GM23338 (cell line): ENCODE data around the gene UBE2F. TPM values are rescaled to one million over a fixed set of nuclear protein-coding genes. Genes with fewer than 3 reads are reported as not detected.

Experiments
- ATAC-seq: fragments of 200-7000 bp; cut with Tn5 transposase; 3 replicates; pipeline ENCODE4 v1.9.1; 2020
- DNase-seq: peaks from one replicate; pipeline ENCODE4 v3.0.0-alpha.2; 2015; ENCODE audit warnings: low spot score
- H2AFZ ChIP-seq: fragments of 200-600 bp; sonication (generic); 2 replicates; pipeline ENCODE4 v1.8.0; 2016; ENCODE audit warnings: antibody characterized with exemption, mild to moderate bottlenecking, moderate library complexity
- H3F3A ChIP-seq: fragments of 200-600 bp; sonication (generic); replicated peaks from 2 replicates; pipeline ENCODE4 v1.8.0; 2017; ENCODE audit warnings: antibody characterized with exemption, mixed run types, low read depth
- H3K27ac ChIP-seq: fragments of 200-600 bp; sonication (generic); 2 replicates; pipeline ENCODE4 v1.6.1; 2016; ENCODE audit warnings: low read depth
- H3K27me3 ChIP-seq: fragments of 200-600 bp; sonication (generic); 2 replicates; pipeline ENCODE4 v1.8.0; 2016; ENCODE audit warnings: mild to moderate bottlenecking, mixed run types, moderate library complexity; ENCODE audit not compliant: insufficient read depth
- H3K36me3 ChIP-seq: fragments of 200-600 bp; sonication (generic); 2 replicates; pipeline ENCODE4 v1.8.0; 2016; ENCODE audit warnings: mild to moderate bottlenecking; ENCODE audit not compliant: insufficient read depth
- H3K4me1 ChIP-seq: fragments of 200-600 bp; sonication (generic); 2 replicates; pipeline ENCODE4 v1.8.0; 2016; ENCODE audit warnings: mild to moderate bottlenecking, moderate library complexity; ENCODE audit not compliant: insufficient read depth
- H3K4me2 ChIP-seq: fragments of 200-600 bp; sonication (generic); 2 replicates; pipeline ENCODE4 v1.7.1; 2017; ENCODE audit warnings: mixed run types
- H3K4me3 ChIP-seq: fragments of 200-600 bp; sonication (generic); 2 replicates; pipeline ENCODE4 v1.6.1; 2016; ENCODE audit warnings: mixed run types
- H3K79me2 ChIP-seq: fragments of 200-600 bp; sonication (generic); replicated peaks from 2 replicates; pipeline ENCODE4 v1.8.0; 2017; ENCODE audit warnings: mild to moderate bottlenecking; ENCODE audit not compliant: insufficient read depth
- H3K9me2 ChIP-seq: fragments of 200-600 bp; sonication (generic); 2 replicates; pipeline ENCODE4 v1.8.0; 2017; ENCODE audit not compliant: insufficient read depth
- H4K20me1 ChIP-seq: fragments of 200-600 bp; sonication (generic); replicated peaks from 2 replicates; pipeline ENCODE4 v1.8.0; 2017; ENCODE audit warnings: mild to moderate bottlenecking; ENCODE audit not compliant: insufficient read depth
- H3K27ac Mint-ChIP-seq: 2 replicates; pipeline ENCODE4 v1.8.0; 2020; ENCODE audit warnings: inconsistent platforms, mild to moderate bottlenecking, moderate library complexity, mixed read lengths
- H3K27me3 Mint-ChIP-seq: 3 replicates; pipeline ENCODE4 v1.8.0; 2022; ENCODE audit warnings: low read depth, mild to moderate bottlenecking, moderate library complexity, mixed read lengths, inconsistent platforms; ENCODE audit not compliant: insufficient read depth, poor library complexity
- H3K36me3 Mint-ChIP-seq: 3 replicates; pipeline ENCODE4 v1.8.0; 2021; ENCODE audit warnings: low read depth, mild to moderate bottlenecking, inconsistent platforms, moderate library complexity, mixed read lengths
- H3K4me1 Mint-ChIP-seq: 3 replicates; pipeline ENCODE4 v1.8.0; 2020; ENCODE audit warnings: mild to moderate bottlenecking, inconsistent platforms, mixed read lengths
- H3K4me3 Mint-ChIP-seq: 3 replicates; pipeline ENCODE4 v1.8.0; 2021; ENCODE audit warnings: moderate library complexity, mild to moderate bottlenecking, inconsistent platforms, mixed read lengths
- H3K9me3 Mint-ChIP-seq: 3 replicates; pipeline ENCODE4 v1.8.0; 2020; ENCODE audit warnings: moderate library complexity, mild to moderate bottlenecking, inconsistent platforms, mixed read lengths
- CREB1 ChIP-seq: fragments of 250-450 bp; sonication (Bioruptor Pico); IDR thresholded peaks from 2 replicates; pipeline ENCODE4 v1.5.0; 2020; ENCODE audit warnings: low read depth, mild to moderate bottlenecking, moderate library complexity
- EZH2 ChIP-seq: fragments of 200-600 bp; sonication (generic); IDR thresholded peaks from one replicate; pipeline ENCODE4 v1.8.0; 2017; ENCODE audit warnings: antibody characterized with exemption, mild to moderate bottlenecking, low read depth; ENCODE audit not compliant: unreplicated experiment
- EZH2phosphoT487 ChIP-seq: fragments of 200-600 bp; sonication (generic); IDR thresholded peaks from one replicate; pipeline ENCODE4 v1.8.1; 2018; ENCODE audit warnings: antibody characterized with exemption; ENCODE audit not compliant: unreplicated experiment
- JUNB ChIP-seq: IDR thresholded peaks from one replicate; pipeline ENCODE4 v1.6.1; 2016; ENCODE audit warnings: antibody characterized with exemption; ENCODE audit not compliant: unreplicated experiment
- NANOG ChIP-seq: IDR thresholded peaks from 2 replicates; pipeline ENCODE4 v1.6.1; 2016; ENCODE audit warnings: antibody characterized with exemption, borderline replicate concordance
- POLR2AphosphoS5 ChIP-seq: IDR thresholded peaks from 2 replicates; pipeline ENCODE4 v1.6.1; 2016; ENCODE audit warnings: antibody characterized with exemption, low read depth
- STAT1 ChIP-seq: IDR thresholded peaks from one replicate; pipeline ENCODE4 v1.6.1; 2016; ENCODE audit warnings: antibody characterized with exemption; ENCODE audit not compliant: unreplicated experiment
- ZNF114 ChIP-seq: fragments of 250-450 bp; sonication (Bioruptor Pico); IDR thresholded peaks from 2 replicates; pipeline ENCODE4 v1.5.0; 2020; ENCODE audit warnings: mild to moderate bottlenecking, moderate library complexity
- ZNF331 ChIP-seq: fragments of 250-450 bp; sonication (Bioruptor Pico); IDR thresholded peaks from 2 replicates; pipeline ENCODE4 v1.5.0; 2020; ENCODE audit warnings: low read depth, mild to moderate bottlenecking, moderate library complexity
- polyA plus RNA-seq: library from polyadenylated mRNA; unstranded; fragments of >200 nt; fragmentation: Nextera tagmentation; extraction: Ambion mirVana; gene quantifications from 2 replicates; pipeline ENCODE4 v1.2.1, GENCODE V29; 2016
- total RNA-seq: library from RNA; depleted of rRNA; stranded (reverse); fragments of >200 nt; shearing (Covaris generic); gene quantifications from 2 replicates; pipeline ENCODE4 v1.2.3, GENCODE V29; 2014
- TF ChIP-seq, protein P1 (sequence below): IDR thresholded peaks from one replicate; pipeline ENCODE4 v1.6.1; 2018; ENCODE audit warnings: antibody characterized with exemption; ENCODE audit not compliant: unreplicated experiment
- TF ChIP-seq, protein P2 (sequence below): fragments of 250-450 bp; sonication (Bioruptor Pico); IDR thresholded peaks from 2 replicates; pipeline ENCODE4 v1.5.0; 2020; ENCODE audit warnings: mild to moderate bottlenecking, moderate library complexity
- TF ChIP-seq, protein P3 (sequence below), 2 experiments: fragments of 200-600 bp in 1 of 2; sonication (generic) in 1 of 2; conservative IDR thresholded peaks; 2 replicates each; pipeline versions ENCODE4 v1.5.1 to v1.6.1; 2016 to 2017; ENCODE audit warnings: antibody characterized with exemption in 2 of 2, low read depth in 2 of 2, mild to moderate bottlenecking in 2 of 2, moderate library complexity in 1 of 2
- TF ChIP-seq, protein P4 (sequence below): IDR thresholded peaks from 2 replicates; pipeline ENCODE4 v1.6.1; 2016; ENCODE audit warnings: antibody characterized with exemption

The UBE2F gene
- total and polyA plus RNA-seq, 2 experiments from 2014 or later = 98.2 to 106 TPM

DNA sequence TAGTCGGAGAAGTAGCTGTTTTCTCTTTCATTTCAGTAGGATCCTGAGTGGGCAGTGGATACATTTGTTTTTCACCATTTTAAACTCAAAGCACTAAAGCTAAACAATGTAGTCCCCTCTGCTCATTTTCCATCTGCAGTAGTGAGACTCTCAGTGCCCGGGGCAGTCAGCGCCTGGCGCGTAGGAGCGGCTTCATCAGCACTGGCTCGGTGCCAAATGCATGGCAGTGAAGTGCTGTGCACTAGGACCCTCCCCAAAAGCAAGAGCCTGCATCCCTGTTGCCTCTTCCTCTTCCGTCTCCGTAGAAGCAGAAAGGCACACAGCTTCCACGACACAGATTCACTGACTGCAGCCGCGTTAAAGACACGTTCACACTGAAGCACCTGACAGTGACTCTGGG is 114.3 kb downstream of the UBE2F start (continued):
- no peak for TF ChIP-seq EZH2phosphoT487
- no peak for TF ChIP-seq ZNF114 (CRISPR knock-in tag)
- TF ChIP-seq NANOG = no peak
- no peak for TF ChIP-seq CREB1

DNA sequence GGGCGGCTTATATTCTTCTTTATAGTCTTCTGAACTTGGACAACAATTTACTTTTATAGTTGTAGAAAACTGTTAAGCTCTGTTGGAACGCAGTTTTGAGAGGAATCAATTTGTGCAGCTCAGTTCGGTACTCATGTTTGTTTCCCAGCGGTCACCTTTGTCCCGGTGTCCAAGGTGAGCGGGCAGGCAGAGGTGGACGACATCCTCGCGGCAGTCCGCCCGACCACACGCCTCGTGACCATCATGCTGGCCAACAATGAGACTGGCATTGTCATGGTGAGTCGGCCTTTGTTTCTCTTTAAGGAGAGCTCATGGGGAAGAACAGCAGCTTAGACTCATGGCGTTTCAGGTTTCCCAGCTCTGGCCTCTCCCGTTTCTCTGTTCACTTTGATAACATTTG is 114.7 kb downstream of the UBE2F start:
- Mint-ChIP-seq H3K4me1 (peaks cover 26% of the 10 kb centered on the region), H3K27me3 (peaks cover 7% of the 10 kb centered on the region), H3K36me3 (peaks cover 95% of the 10 kb centered on the region), H3K4me3 (no peak overlapping the region), H3K9me3 (no peaks in the 10 kb centered on the region; the same call in 2 of the 3 replicates), H3K27ac (peak overlapping the region; percentile 79)
- Histone ChIP-seq H3K79me2 (peaks cover 33% of the 10 kb centered on the region), H3K4me2 (no peak overlapping the region), H3F3A (0 out of 2 replicates have a peak, but pooled peaks cover 6% of the 10 kb centered on the region), H3K27ac (no peak overlapping the region), H3K36me3 (peaks cover 53% of the 10 kb centered on the region), H3K4me3 (no peak overlapping the region), H2AFZ (no peak overlapping the region), H3K4me1 (peaks cover 17% of the 10 kb centered on the region), H3K9me2 (no peaks in the 10 kb centered on the region), H4K20me1 (peaks cover 8% of the 10 kb centered on the region; the same call in 1 of the 2 replicates), H3K27me3 (no peaks in the 10 kb centered on the region)
- TF ChIP-seq ZNF331 (CRISPR knock-in tag) = no peak
- no peak for TF ChIP-seq JUNB
- TF ChIP-seq, protein P1, sequence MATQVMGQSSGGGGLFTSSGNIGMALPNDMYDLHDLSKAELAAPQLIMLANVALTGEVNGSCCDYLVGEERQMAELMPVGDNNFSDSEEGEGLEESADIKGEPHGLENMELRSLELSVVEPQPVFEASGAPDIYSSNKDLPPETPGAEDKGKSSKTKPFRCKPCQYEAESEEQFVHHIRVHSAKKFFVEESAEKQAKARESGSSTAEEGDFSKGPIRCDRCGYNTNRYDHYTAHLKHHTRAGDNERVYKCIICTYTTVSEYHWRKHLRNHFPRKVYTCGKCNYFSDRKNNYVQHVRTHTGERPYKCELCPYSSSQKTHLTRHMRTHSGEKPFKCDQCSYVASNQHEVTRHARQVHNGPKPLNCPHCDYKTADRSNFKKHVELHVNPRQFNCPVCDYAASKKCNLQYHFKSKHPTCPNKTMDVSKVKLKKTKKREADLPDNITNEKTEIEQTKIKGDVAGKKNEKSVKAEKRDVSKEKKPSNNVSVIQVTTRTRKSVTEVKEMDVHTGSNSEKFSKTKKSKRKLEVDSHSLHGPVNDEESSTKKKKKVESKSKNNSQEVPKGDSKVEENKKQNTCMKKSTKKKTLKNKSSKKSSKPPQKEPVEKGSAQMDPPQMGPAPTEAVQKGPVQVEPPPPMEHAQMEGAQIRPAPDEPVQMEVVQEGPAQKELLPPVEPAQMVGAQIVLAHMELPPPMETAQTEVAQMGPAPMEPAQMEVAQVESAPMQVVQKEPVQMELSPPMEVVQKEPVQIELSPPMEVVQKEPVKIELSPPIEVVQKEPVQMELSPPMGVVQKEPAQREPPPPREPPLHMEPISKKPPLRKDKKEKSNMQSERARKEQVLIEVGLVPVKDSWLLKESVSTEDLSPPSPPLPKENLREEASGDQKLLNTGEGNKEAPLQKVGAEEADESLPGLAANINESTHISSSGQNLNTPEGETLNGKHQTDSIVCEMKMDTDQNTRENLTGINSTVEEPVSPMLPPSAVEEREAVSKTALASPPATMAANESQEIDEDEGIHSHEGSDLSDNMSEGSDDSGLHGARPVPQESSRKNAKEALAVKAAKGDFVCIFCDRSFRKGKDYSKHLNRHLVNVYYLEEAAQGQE = no peak
- no peak for TF ChIP-seq ZNF114 (CRISPR knock-in tag)
- no peak for TF ChIP-seq POLR2AphosphoS5
- no peak for TF ChIP-seq EZH2
- TF ChIP-seq CREB1 = no peak
- TF ChIP-seq, protein P2, sequence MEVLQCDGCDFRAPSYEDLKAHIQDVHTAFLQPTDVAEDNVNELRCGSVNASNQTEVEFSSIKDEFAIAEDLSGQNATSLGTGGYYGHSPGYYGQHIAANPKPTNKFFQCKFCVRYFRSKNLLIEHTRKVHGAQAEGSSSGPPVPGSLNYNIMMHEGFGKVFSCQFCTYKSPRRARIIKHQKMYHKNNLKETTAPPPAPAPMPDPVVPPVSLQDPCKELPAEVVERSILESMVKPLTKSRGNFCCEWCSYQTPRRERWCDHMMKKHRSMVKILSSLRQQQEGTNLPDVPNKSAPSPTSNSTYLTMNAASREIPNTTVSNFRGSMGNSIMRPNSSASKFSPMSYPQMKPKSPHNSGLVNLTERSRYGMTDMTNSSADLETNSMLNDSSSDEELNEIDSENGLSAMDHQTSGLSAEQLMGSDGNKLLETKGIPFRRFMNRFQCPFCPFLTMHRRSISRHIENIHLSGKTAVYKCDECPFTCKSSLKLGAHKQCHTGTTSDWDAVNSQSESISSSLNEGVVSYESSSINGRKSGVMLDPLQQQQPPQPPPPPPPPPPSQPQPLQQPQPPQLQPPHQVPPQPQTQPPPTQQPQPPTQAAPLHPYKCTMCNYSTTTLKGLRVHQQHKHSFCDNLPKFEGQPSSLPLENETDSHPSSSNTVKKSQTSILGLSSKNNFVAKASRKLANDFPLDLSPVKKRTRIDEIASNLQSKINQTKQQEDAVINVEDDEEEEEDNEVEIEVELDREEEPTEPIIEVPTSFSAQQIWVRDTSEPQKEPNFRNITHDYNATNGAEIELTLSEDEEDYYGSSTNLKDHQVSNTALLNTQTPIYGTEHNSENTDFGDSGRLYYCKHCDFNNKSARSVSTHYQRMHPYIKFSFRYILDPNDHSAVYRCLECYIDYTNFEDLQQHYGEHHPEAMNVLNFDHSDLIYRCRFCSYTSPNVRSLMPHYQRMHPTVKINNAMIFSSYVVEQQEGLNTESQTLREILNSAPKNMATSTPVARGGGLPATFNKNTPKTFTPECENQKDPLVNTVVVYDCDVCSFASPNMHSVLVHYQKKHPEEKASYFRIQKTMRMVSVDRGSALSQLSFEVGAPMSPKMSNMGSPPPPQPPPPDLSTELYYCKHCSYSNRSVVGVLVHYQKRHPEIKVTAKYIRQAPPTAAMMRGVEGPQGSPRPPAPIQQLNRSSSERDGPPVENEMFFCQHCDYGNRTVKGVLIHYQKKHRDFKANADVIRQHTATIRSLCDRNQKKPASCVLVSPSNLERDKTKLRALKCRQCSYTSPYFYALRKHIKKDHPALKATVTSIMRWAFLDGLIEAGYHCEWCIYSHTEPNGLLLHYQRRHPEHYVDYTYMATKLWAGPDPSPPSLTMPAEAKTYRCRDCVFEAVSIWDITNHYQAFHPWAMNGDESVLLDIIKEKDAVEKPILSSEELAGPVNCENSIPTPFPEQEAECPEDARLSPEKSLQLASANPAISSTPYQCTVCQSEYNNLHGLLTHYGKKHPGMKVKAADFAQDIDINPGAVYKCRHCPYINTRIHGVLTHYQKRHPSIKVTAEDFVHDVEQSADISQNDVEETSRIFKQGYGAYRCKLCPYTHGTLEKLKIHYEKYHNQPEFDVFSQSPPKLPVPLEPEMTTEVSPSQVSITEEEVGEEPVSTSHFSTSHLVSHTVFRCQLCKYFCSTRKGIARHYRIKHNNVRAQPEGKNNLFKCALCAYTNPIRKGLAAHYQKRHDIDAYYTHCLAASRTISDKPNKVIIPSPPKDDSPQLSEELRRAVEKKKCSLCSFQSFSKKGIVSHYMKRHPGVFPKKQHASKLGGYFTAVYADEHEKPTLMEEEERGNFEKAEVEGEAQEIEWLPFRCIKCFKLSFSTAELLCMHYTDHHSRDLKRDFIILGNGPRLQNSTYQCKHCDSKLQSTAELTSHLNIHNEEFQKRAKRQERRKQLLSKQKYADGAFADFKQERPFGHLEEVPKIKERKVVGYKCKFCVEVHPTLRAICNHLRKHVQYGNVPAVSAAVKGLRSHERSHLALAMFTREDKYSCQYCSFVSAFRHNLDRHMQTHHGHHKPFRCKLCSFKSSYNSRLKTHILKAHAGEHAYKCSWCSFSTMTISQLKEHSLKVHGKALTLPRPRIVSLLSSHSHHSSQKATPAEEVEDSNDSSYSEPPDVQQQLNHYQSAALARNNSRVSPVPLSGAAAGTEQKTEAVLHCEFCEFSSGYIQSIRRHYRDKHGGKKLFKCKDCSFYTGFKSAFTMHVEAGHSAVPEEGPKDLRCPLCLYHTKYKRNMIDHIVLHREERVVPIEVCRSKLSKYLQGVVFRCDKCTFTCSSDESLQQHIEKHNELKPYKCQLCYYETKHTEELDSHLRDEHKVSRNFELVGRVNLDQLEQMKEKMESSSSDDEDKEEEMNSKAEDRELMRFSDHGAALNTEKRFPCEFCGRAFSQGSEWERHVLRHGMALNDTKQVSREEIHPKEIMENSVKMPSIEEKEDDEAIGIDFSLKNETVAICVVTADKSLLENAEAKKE = no peak
- TF ChIP-seq, protein P3, sequence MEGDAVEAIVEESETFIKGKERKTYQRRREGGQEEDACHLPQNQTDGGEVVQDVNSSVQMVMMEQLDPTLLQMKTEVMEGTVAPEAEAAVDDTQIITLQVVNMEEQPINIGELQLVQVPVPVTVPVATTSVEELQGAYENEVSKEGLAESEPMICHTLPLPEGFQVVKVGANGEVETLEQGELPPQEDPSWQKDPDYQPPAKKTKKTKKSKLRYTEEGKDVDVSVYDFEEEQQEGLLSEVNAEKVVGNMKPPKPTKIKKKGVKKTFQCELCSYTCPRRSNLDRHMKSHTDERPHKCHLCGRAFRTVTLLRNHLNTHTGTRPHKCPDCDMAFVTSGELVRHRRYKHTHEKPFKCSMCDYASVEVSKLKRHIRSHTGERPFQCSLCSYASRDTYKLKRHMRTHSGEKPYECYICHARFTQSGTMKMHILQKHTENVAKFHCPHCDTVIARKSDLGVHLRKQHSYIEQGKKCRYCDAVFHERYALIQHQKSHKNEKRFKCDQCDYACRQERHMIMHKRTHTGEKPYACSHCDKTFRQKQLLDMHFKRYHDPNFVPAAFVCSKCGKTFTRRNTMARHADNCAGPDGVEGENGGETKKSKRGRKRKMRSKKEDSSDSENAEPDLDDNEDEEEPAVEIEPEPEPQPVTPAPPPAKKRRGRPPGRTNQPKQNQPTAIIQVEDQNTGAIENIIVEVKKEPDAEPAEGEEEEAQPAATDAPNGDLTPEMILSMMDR (conservative IDR thresholded peaks at IDR 0.05; ENCODE audit: low read depth in 2 of 2) = no peak
- TF ChIP-seq EZH2phosphoT487 = no peak
- TF ChIP-seq, protein P4, sequence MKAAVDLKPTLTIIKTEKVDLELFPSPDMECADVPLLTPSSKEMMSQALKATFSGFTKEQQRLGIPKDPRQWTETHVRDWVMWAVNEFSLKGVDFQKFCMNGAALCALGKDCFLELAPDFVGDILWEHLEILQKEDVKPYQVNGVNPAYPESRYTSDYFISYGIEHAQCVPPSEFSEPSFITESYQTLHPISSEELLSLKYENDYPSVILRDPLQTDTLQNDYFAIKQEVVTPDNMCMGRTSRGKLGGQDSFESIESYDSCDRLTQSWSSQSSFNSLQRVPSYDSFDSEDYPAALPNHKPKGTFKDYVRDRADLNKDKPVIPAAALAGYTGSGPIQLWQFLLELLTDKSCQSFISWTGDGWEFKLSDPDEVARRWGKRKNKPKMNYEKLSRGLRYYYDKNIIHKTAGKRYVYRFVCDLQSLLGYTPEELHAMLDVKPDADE = no peak
- TF ChIP-seq NANOG = no peak
- no peak for TF ChIP-seq STAT1
- DNase-seq = no peak
- ATAC-seq = no peak
